Adipocyte (in vitro differentiated cells): ENCODE data around the gene SORCS2.
A peak's percentile ranks its signal among the peaks of the same experiment; 100 is the strongest.

Source experiments
- DNase-seq: peaks from one replicate; pipeline ENCODE4 v3.0.0-alpha.2; 2015; ENCODE audit warnings: low read depth
- H3K27me3 ChIP-seq: replicated peaks from 2 replicates; pipeline ENCODE4 v1.7.0; 2013; ENCODE audit warnings: mild to moderate bottlenecking, low read length, moderate library complexity; ENCODE audit not compliant: control insufficient read depth, insufficient read depth
- H3K36me3 ChIP-seq: 2 replicates; pipeline ENCODE4 v1.7.0; 2013; ENCODE audit warnings: low read length, mild to moderate bottlenecking, moderate library complexity; ENCODE audit not compliant: control insufficient read depth, insufficient read depth, severe bottlenecking
- H3K4me1 ChIP-seq: 2 replicates; pipeline ENCODE4 v1.7.0; 2013; ENCODE audit warnings: mild to moderate bottlenecking, low read length, moderate library complexity; ENCODE audit not compliant: control insufficient read depth, insufficient read depth
- H3K4me3 ChIP-seq: 2 replicates; pipeline ENCODE4 v1.7.0; 2013; ENCODE audit warnings: mild to moderate bottlenecking, low read length, moderate library complexity
- H3K9ac ChIP-seq: 2 replicates; pipeline ENCODE4 v1.7.0; 2013; ENCODE audit warnings: mild to moderate bottlenecking, low read length, moderate library complexity
- H3K9me3 ChIP-seq: 2 replicates; pipeline ENCODE4 v1.7.0; 2013; ENCODE audit warnings: mild to moderate bottlenecking, low read length, moderate library complexity; ENCODE audit not compliant: control insufficient read depth

SORCS2 gene

GRCh38 chr4:7662507-7662846, 470.1 kb downstream of the SORCS2 start:
- no peaks in the 10 kb centered on the region for H3K4me1 ChIP-seq
- H3K36me3 ChIP-seq, result no peaks in the 10 kb centered on the region
- H3K4me3 ChIP-seq, result no peak overlapping the region
- H3K9me3 ChIP-seq, result no peaks in the 10 kb centered on the region
- H3K27me3 ChIP-seq, result peaks cover 9% of the 10 kb centered on the region
- no peak overlapping the region for H3K9ac ChIP-seq
- no peak for DNase-seq

GRCh38 chr4:7663075-7663541, 470.8 kb downstream of the SORCS2 start:
- no peak for DNase-seq
- H3K27me3 ChIP-seq, result peaks cover 11% of the 10 kb centered on the region
- no peak overlapping the region for H3K4me3 ChIP-seq
- H3K36me3 ChIP-seq, result no peaks in the 10 kb centered on the region
- no peak overlapping the region for H3K9ac ChIP-seq
- H3K9me3 ChIP-seq, result no peaks in the 10 kb centered on the region
- H3K4me1 ChIP-seq, result no peaks in the 10 kb centered on the region

DNA sequence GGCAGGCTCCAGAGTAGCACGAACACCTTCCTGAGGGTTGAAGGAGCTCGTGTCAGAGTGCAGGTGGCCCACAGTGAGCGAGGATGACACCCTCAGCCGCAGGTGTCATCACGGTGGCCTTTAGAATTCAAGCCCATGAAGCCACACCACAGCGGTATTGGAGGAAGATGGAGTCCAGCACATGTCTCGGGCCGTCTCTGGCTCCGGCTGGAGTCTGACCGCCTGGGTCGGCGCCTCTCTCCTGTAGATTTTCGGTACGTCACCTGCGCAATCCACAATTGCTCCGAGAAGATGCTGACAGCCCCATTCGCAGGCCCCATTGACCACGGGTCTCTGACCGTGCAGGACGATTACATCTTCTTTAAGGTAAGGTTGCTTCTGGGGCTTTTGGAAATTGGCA, 471.8 kb downstream of the SORCS2 start:
- DNase-seq, result no peak
- no peak overlapping the region for H3K9ac ChIP-seq
- H3K4me3 ChIP-seq, result no peak overlapping the region
- no peaks in the 10 kb centered on the region for H3K9me3 ChIP-seq
- peaks cover 14% of the 10 kb centered on the region for H3K27me3 ChIP-seq
- no peaks in the 10 kb centered on the region for H3K4me1 ChIP-seq
- H3K36me3 ChIP-seq, result no peaks in the 10 kb centered on the region

DNA sequence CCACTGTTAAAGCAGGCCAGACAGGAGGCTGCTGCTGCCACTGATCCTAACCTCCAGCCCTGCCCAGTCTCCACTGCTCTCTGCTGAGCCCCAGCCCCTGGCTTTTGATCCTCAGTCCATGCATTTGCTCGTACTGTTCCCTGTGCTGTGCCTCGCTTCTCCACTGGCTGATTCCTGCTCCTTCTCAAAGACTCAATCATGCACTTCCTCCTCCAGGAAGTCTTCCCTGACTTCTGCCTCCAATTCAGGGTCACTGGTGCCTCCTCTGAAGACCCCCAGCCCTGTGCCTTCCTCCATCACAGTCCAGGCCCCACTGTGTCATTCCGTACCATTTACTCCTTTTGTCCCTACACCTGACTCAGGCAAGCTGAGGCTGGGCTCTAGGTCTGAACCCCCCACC, 473.0 kb downstream of the SORCS2 start:
- no peaks in the 10 kb centered on the region for H3K4me1 ChIP-seq
- no peaks in the 10 kb centered on the region for H3K9me3 ChIP-seq
- DNase-seq, result no peak
- no peak overlapping the region for H3K9ac ChIP-seq
- no peak overlapping the region for H3K4me3 ChIP-seq
- peaks cover 5% of the 10 kb centered on the region for H3K27me3 ChIP-seq
- H3K36me3 ChIP-seq, result no peaks in the 10 kb centered on the region

DNA sequence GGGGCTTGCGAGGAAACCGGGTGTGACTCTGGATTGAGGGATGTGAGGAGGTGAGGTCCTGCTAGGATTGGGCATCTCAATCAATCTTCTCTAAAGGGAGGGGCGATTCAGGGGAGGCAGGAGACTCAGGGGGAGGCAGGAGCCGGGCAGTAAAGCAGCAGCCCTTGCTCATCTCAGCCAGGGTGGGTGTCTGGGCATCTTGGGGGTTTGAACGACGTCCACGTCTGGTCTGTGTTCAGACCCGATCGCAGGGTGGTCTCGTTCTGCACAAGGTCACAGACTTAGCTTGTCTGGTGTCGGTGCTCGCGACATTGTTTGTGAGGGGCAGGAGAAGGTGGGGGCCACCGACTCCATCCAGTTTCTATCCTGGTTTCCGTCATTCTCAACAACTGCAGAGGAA, 473.7 kb downstream of the SORCS2 start:
- Histone ChIP-seq H3K9ac (no peak overlapping the region), H3K4me1 (no peaks in the 10 kb centered on the region), H3K27me3 (peaks cover 5% of the 10 kb centered on the region), H3K36me3 (no peaks in the 10 kb centered on the region), H3K9me3 (peaks cover 5% of the 10 kb centered on the region), H3K4me3 (no peak overlapping the region)
- no peak for DNase-seq

- Histone ChIP-seq H3K9me3 (peaks cover 8% of the 10 kb centered on the region), H3K4me3 (no peak overlapping the region), H3K36me3 (no peaks in the 10 kb centered on the region), H3K9ac (no peak overlapping the region), H3K27me3 (peaks cover 5% of the 10 kb centered on the region), H3K4me1 (no peaks in the 10 kb centered on the region)
- DNase-seq, result no peak
These were observed 474.4 kb downstream of the SORCS2 start for GRCh38 chr4:7666744-7667143.

- no peak overlapping the region for H3K4me3 ChIP-seq
- no peak for DNase-seq
- H3K36me3 ChIP-seq, result no peaks in the 10 kb centered on the region
These were observed 475.9 kb downstream of the SORCS2 start for GRCh38 chr4:7668271-7668670.

GRCh38 chr4:7668826-7669225, 476.5 kb downstream of the SORCS2 start:
- no peak overlapping the region for H3K9ac ChIP-seq
- H3K4me3 ChIP-seq, result no peak overlapping the region
- peaks cover 8% of the 10 kb centered on the region for H3K9me3 ChIP-seq
- H3K36me3 ChIP-seq, result no peaks in the 10 kb centered on the region
- peaks cover 5% of the 10 kb centered on the region for H3K27me3 ChIP-seq
- DNase-seq, result no peak
- H3K4me1 ChIP-seq, result peaks cover 6% of the 10 kb centered on the region

More at GRCh38 chr4:7668271-7668670, 475.9 kb downstream of the SORCS2 start:
- Histone ChIP-seq H3K27me3 (peaks cover 5% of the 10 kb centered on the region), H3K9me3 (peaks cover 8% of the 10 kb centered on the region), H3K9ac (no peak overlapping the region), H3K4me1 (peaks cover 6% of the 10 kb centered on the region)

- Histone ChIP-seq H3K36me3 (no peaks in the 10 kb centered on the region), H3K9ac (no peak overlapping the region), H3K27me3 (peaks cover 5% of the 10 kb centered on the region), H3K4me1 (peaks cover 6% of the 10 kb centered on the region), H3K9me3 (peaks cover 8% of the 10 kb centered on the region), H3K4me3 (no peak overlapping the region)
- no peak for DNase-seq
These were observed 480.3 kb downstream of the SORCS2 start for GRCh38 chr4:7672601-7673000.

DNA sequence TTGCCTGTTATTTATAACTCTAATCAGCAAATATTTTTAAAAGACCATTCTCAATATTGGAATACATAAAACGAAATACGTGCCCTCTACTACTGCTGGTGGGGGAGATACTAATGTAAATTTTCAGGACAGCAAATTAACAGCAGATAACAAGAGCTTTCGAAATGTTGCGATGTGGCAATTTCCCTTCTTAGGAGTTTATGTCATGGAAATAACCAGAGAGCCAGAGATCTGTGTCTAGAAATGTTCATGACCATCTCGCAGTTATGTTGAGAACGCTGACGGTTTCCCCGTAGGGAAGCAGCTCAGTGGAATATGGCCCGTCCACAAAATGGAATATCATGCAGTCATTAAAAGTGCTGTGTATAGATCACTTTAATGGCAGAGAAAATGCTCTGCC, 480.8 kb downstream of the SORCS2 start:
- H3K4me1 ChIP-seq, result peaks cover 6% of the 10 kb centered on the region
- peak; percentile 48 for DNase-seq
- no peak overlapping the region for H3K4me3 ChIP-seq

GRCh38 chr4:7674706-7675105, 482.4 kb downstream of the SORCS2 start:
- H3K9ac ChIP-seq, result no peak overlapping the region
- DNase-seq, result no peak
- peaks cover 6% of the 10 kb centered on the region for H3K4me1 ChIP-seq
- H3K4me3 ChIP-seq, result no peak overlapping the region
- peaks cover 8% of the 10 kb centered on the region for H3K9me3 ChIP-seq
- H3K27me3 ChIP-seq, result no peaks in the 10 kb centered on the region
- H3K36me3 ChIP-seq, result no peaks in the 10 kb centered on the region

More for the DNA sequence above, 480.8 kb downstream of the SORCS2 start:
- Histone ChIP-seq H3K9ac (no peak overlapping the region), H3K9me3 (peaks cover 8% of the 10 kb centered on the region), H3K27me3 (peaks cover 2% of the 10 kb centered on the region), H3K36me3 (no peaks in the 10 kb centered on the region)

DNA sequence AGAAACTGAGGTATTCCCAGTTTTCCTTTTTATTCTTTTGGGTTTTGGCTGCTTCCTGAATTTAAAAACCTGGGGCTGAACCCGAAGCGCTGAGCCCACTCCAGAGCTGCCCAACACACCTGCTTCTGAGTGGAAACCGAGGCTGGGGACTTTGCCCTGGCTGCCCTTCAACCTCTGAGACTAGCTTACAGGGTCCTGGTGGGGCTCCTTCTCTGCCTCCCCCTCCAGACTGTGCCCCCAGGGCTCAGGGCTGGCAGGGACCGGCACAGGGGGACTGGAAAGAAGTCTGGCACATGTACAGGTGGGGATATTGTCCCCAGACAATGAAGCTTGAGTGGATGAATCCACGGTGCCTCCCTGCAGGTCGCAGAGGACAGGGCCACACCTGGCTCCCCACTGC, 482.8 kb downstream of the SORCS2 start:
- peaks cover 6% of the 10 kb centered on the region for H3K4me1 ChIP-seq
- no peak overlapping the region for H3K9ac ChIP-seq
- no peak overlapping the region for H3K4me3 ChIP-seq
- no peaks in the 10 kb centered on the region for H3K36me3 ChIP-seq
- no peak for DNase-seq
- H3K9me3 ChIP-seq, result peaks cover 8% of the 10 kb centered on the region
- no peaks in the 10 kb centered on the region for H3K27me3 ChIP-seq
